ENCODE measurements around the gene TRMT1L.

The TRMT1L gene

DNA sequence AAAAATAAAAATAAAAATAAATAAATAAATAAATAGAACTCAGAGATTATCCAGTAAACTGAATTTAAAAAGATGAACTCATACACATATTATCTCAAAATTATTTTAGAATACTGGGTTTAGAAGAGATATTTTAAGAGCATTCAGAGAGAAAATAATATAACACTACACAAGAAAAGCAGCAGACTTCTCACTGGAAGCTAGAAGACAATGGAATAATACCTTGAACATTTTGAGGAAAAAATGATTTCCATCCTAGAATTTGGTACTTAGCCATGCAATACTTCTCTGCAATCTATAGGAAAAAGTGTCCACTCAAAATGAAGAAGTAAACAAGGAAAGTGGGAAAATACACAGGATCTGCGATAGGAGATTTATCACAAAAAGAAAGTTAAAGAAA is 24.2 kb downstream of the TRMT1L start:
- H3K4me3 ChIP-seq (ENCODE audit: low read depth in 1 of 5, low read length in 5 of 5): no peak overlapping the region
- H3K9ac ChIP-seq (ENCODE audit: low read length in 5 of 5): no peak overlapping the region
- H3K9me3 ChIP-seq (ENCODE audit: control insufficient read depth in 5 of 5, low read length in 5 of 5): peaks cover 0 to 3% (median 0%) of the 10 kb centered on the region in 5 donors
- no peaks in the 10 kb centered on the region for H3K4me1 ChIP-seq (ENCODE audit: control insufficient read depth in 5 of 5, insufficient read depth in 5 of 5, low read length in 5 of 5)
- peaks cover 28 to 58% (median 53%) of the 10 kb centered on the region in 5 donors for H3K36me3 ChIP-seq (ENCODE audit: control insufficient read depth in 5 of 5, insufficient read depth in 5 of 5, low read length in 5 of 5)
- H3K27me3 ChIP-seq (ENCODE audit: control insufficient read depth in 5 of 5, insufficient read depth in 4 of 5, low read length in 5 of 5): no peaks in the 10 kb centered on the region
- no peak overlapping the region for H3K27ac ChIP-seq (ENCODE audit: low read depth, low read length)

DNA sequence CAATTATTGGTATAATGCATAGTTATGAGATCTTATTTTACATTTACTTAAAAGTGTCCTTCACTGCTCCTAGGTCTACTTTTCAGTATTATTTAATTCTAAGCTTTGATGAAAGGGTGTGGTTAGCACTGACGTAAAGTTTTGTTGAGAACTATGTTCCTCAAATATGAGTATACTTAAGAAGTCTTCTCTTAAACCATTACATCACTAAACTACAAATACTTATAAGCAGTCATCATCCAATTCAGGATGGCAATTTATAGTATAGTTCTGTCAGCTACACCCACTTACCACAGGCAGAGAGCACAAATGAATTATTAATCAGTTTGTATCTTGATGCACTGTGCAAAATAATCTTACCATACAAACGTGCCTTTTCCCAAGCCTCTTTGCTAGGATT is 27.0 kb downstream of the TRMT1L start:
- Histone ChIP-seq H3K9me3 (ENCODE audit: control insufficient read depth in 5 of 5, low read length in 5 of 5) (peaks cover 0 to 3% (median 0%) of the 10 kb centered on the region in 5 donors), H3K9ac (ENCODE audit: low read length in 5 of 5) (no peak overlapping the region), H3K4me3 (ENCODE audit: low read depth in 1 of 5, low read length in 5 of 5) (no peak overlapping the region), H3K36me3 (ENCODE audit: control insufficient read depth in 5 of 5, insufficient read depth in 5 of 5, low read length in 5 of 5) (peaks cover 37 to 68% (median 51%) of the 10 kb centered on the region in 5 donors), H3K27me3 (ENCODE audit: control insufficient read depth in 5 of 5, insufficient read depth in 4 of 5, low read length in 5 of 5) (no peaks in the 10 kb centered on the region), H3K27ac (ENCODE audit: low read depth, low read length) (no peak overlapping the region), H3K4me1 (ENCODE audit: control insufficient read depth in 5 of 5, insufficient read depth in 5 of 5, low read length in 5 of 5) (no peaks in the 10 kb centered on the region)

DNA sequence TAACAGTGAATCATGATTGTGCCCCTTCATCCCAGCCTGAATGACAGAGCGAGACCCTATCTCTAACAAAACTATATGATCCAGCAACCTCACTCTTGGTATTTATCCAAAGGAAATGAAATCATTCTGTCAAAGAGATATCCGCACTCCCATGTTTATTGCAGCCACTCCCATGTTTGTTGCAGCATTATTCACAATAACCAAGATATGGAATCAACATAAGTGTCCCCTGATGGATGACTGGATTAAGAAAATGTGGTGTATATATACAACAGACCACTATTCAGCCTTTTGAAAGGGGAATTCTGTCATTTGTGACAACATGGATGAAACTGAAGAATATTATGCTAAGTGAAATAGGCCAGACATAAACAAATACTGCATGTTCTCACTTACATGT is 44.4 kb downstream of the TRMT1L start:
- H3K36me3 ChIP-seq (ENCODE audit: control insufficient read depth in 5 of 5, insufficient read depth in 5 of 5, low read length in 5 of 5): peaks cover 0 to 6% (median 2%) of the 10 kb centered on the region in 5 donors
- H3K4me1 ChIP-seq (ENCODE audit: control insufficient read depth in 5 of 5, insufficient read depth in 5 of 5, low read length in 5 of 5): no peaks in the 10 kb centered on the region
- H3K27me3 ChIP-seq (ENCODE audit: control insufficient read depth in 5 of 5, insufficient read depth in 4 of 5, low read length in 5 of 5): no peaks in the 10 kb centered on the region
- H3K9ac ChIP-seq (ENCODE audit: low read length in 5 of 5): no peak overlapping the region
- H3K4me3 ChIP-seq (ENCODE audit: low read depth in 1 of 5, low read length in 5 of 5): no peak overlapping the region
- H3K9me3 ChIP-seq (ENCODE audit: control insufficient read depth in 5 of 5, low read length in 5 of 5): peaks cover 8 to 28% (median 18%) of the 10 kb centered on the region in 5 donors
- no peak overlapping the region for H3K27ac ChIP-seq (ENCODE audit: low read depth, low read length)

DNA sequence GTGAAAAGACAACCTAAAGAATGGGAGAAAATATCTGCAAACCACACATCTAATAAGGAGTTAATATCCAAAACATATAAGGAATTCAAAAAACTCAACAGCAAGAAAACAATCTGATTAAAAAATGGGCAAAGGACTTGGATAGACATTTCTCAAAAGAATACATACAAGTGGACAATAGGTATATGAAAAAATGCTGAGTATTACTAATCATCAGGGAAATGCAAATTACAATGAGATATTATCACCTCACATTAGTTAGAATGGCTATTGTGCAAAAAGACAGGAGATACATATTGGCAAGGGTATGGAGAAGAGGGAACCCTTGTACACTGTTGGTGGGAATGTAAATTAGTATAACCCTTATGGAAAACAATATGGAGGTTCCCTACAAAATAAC is 44.9 kb downstream of the TRMT1L start:
- Histone ChIP-seq H3K9me3 (ENCODE audit: control insufficient read depth in 5 of 5, low read length in 5 of 5) (peaks cover 8 to 28% (median 18%) of the 10 kb centered on the region in 5 donors), H3K4me3 (ENCODE audit: low read depth in 1 of 5, low read length in 5 of 5) (no peak overlapping the region), H3K4me1 (ENCODE audit: control insufficient read depth in 5 of 5, insufficient read depth in 5 of 5, low read length in 5 of 5) (no peaks in the 10 kb centered on the region), H3K9ac (ENCODE audit: low read length in 5 of 5) (no peak overlapping the region), H3K27me3 (ENCODE audit: control insufficient read depth in 5 of 5, insufficient read depth in 4 of 5, low read length in 5 of 5) (no peaks in the 10 kb centered on the region), H3K27ac (ENCODE audit: low read depth, low read length) (no peak overlapping the region), H3K36me3 (ENCODE audit: control insufficient read depth in 5 of 5, insufficient read depth in 5 of 5, low read length in 5 of 5) (peaks cover 0 to 3% (median 0%) of the 10 kb centered on the region in 5 donors)

DNA sequence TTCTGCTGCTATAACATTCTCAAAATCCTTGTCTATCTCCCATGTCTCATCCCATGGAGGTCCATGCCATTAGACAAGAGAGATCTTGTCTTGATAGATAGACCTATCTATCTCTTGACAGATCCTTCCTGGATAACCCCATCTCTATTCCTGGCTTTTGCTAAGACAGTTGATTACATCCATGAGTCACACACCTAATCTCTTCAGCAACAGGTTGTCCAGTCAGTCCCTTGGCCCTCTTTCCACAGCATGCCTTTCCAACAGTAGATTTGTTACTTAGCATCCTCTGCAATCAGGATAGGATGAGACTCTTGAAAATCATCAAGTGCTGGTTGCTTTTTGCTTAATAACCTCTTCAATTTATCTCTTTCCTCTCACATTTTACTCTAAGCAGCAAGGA is 46.6 kb downstream of the TRMT1L start:
- Histone ChIP-seq H3K4me3 (ENCODE audit: low read depth in 1 of 5, low read length in 5 of 5) (no peak overlapping the region), H3K9me3 (ENCODE audit: control insufficient read depth in 5 of 5, low read length in 5 of 5) (peaks cover 8 to 28% (median 18%) of the 10 kb centered on the region in 5 donors), H3K27me3 (ENCODE audit: control insufficient read depth in 5 of 5, insufficient read depth in 4 of 5, low read length in 5 of 5) (no peaks in the 10 kb centered on the region), H3K4me1 (ENCODE audit: control insufficient read depth in 5 of 5, insufficient read depth in 5 of 5, low read length in 5 of 5) (no peaks in the 10 kb centered on the region), H3K9ac (ENCODE audit: low read length in 5 of 5) (no peak overlapping the region), H3K36me3 (ENCODE audit: control insufficient read depth in 5 of 5, insufficient read depth in 5 of 5, low read length in 5 of 5) (no peaks in the 10 kb centered on the region), H3K27ac (ENCODE audit: low read depth, low read length) (no peak overlapping the region)

DNA sequence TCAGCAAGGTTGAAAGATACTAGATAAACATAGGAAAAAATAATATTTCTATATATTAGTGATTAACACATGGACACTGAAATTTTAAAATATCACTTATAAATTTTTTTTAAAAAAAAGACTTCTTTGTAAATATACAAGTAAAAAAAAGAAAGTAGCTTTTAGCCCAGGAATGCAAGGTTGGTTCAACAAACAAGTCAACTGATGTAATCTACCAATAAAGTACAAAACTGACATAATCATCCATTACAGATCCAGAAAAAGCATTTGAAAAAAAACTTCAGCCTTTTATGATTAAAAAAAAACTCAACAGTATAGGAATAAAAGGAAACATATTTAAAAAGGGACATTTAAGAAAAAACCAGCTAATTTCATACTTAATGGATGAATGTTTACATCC is 48.4 kb downstream of the TRMT1L start:
- no peak overlapping the region for H3K9ac ChIP-seq (ENCODE audit: low read length in 5 of 5)
- H3K36me3 ChIP-seq (ENCODE audit: control insufficient read depth in 5 of 5, insufficient read depth in 5 of 5, low read length in 5 of 5): peaks cover 0 to 7% (median 3%) of the 10 kb centered on the region in 5 donors
- no peak overlapping the region for H3K27ac ChIP-seq (ENCODE audit: low read depth, low read length)
- H3K9me3 ChIP-seq (ENCODE audit: control insufficient read depth in 5 of 5, low read length in 5 of 5): peaks cover 8 to 28% (median 18%) of the 10 kb centered on the region in 5 donors
- no peaks in the 10 kb centered on the region for H3K27me3 ChIP-seq (ENCODE audit: control insufficient read depth in 5 of 5, insufficient read depth in 4 of 5, low read length in 5 of 5)
- H3K4me1 ChIP-seq (ENCODE audit: control insufficient read depth in 5 of 5, insufficient read depth in 5 of 5, low read length in 5 of 5): no peaks in the 10 kb centered on the region
- H3K4me3 ChIP-seq (ENCODE audit: low read depth in 1 of 5, low read length in 5 of 5): no peak overlapping the region

DNA sequence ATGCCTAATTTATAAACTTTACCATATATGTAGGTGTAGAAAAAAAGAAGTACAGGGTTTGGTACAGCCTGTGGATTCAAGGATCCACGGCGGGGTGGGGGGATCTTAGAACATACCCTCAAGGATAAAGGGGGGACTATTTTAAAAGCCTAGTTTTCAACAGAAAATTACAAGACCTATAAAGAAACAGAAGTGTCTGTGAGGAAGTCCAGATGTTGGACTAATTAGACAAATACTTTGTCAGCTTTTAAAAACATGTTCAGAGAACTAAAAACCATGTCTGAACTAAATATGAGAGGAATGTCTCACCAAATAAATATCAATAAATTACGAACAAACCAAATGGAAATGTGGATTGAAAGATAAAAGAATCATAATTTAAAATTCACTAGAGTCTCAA is 51.6 kb downstream of the TRMT1L start:
- Histone ChIP-seq H3K4me1 (ENCODE audit: control insufficient read depth in 5 of 5, insufficient read depth in 5 of 5, low read length in 5 of 5) (no peaks in the 10 kb centered on the region), H3K4me3 (ENCODE audit: low read depth in 1 of 5, low read length in 5 of 5) (no peak overlapping the region), H3K9me3 (ENCODE audit: control insufficient read depth in 5 of 5, low read length in 5 of 5) (peaks cover 8 to 24% (median 15%) of the 10 kb centered on the region in 5 donors), H3K9ac (ENCODE audit: low read length in 5 of 5) (no peak overlapping the region), H3K36me3 (ENCODE audit: control insufficient read depth in 5 of 5, insufficient read depth in 5 of 5, low read length in 5 of 5) (peaks cover 0 to 11% (median 9%) of the 10 kb centered on the region in 5 donors), H3K27ac (ENCODE audit: low read depth, low read length) (no peak overlapping the region), H3K27me3 (ENCODE audit: control insufficient read depth in 5 of 5, insufficient read depth in 4 of 5, low read length in 5 of 5) (no peaks in the 10 kb centered on the region)

DNA sequence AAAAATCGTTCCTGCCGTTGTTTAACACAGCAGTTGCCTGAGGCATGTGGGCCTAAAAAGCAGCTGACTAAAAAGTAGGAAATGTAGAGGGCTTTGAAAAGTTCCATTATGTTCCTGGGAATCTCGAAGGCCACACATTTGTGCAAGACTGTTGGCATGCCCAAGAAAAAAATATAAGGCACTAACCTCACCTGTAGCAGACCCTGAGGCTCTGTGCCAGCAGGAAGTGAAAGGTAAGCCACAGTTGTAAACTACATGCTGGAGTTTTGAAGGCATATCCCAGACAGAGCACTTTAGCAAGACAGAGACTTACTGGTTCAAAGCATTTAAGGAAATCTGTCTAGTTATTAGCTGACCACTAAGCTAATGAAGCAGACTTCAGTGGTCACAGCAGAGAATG is 52.7 kb downstream of the TRMT1L start:
- H3K27me3 ChIP-seq (ENCODE audit: control insufficient read depth in 5 of 5, insufficient read depth in 4 of 5, low read length in 5 of 5): no peaks in the 10 kb centered on the region
- peaks cover 4 to 15% (median 12%) of the 10 kb centered on the region in 5 donors for H3K9me3 ChIP-seq (ENCODE audit: control insufficient read depth in 5 of 5, low read length in 5 of 5)
- peaks cover 0 to 20% (median 13%) of the 10 kb centered on the region in 5 donors for H3K36me3 ChIP-seq (ENCODE audit: control insufficient read depth in 5 of 5, insufficient read depth in 5 of 5, low read length in 5 of 5)
- H3K4me1 ChIP-seq (ENCODE audit: control insufficient read depth in 5 of 5, insufficient read depth in 5 of 5, low read length in 5 of 5): no peaks in the 10 kb centered on the region
- H3K27ac ChIP-seq (ENCODE audit: low read depth, low read length): no peak overlapping the region
- H3K4me3 ChIP-seq (ENCODE audit: low read depth in 1 of 5, low read length in 5 of 5): no peak overlapping the region
- H3K9ac ChIP-seq (ENCODE audit: low read length in 5 of 5): no peak overlapping the region

DNA sequence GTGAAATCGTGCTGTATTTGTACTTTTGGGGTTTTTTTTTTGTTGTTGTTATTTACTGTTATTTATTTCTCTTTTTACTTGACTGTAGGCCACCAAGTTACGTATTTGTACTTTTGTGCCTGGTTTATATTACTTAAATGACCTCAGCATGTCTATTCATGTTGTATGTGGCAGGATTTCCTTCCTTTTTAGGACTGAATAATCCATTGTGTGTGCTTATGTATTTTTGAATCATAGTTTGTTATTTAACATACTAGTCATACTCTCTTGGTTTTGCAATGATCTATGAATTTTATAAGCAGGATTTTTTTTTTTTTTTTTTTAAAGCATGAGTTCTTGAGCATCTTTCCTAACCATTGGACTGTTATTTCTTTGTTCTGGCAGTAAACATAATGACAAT is 60.2 kb downstream of the TRMT1L start:
- peaks cover 0 to 7% (median 0%) of the 10 kb centered on the region in 5 donors for H3K4me1 ChIP-seq (ENCODE audit: control insufficient read depth in 5 of 5, insufficient read depth in 5 of 5, low read length in 5 of 5)
- no peaks in the 10 kb centered on the region for H3K9me3 ChIP-seq (ENCODE audit: control insufficient read depth in 5 of 5, low read length in 5 of 5)
- no peak overlapping the region for H3K9ac ChIP-seq (ENCODE audit: low read length in 5 of 5)
- H3K27ac ChIP-seq (ENCODE audit: low read depth, low read length): no peak overlapping the region
- H3K4me3 ChIP-seq (ENCODE audit: low read depth in 1 of 5, low read length in 5 of 5): no peak overlapping the region
- H3K36me3 ChIP-seq (ENCODE audit: control insufficient read depth in 5 of 5, insufficient read depth in 5 of 5, low read length in 5 of 5): peaks cover 10 to 44% (median 32%) of the 10 kb centered on the region in 5 donors
- no peaks in the 10 kb centered on the region for H3K27me3 ChIP-seq (ENCODE audit: control insufficient read depth in 5 of 5, insufficient read depth in 4 of 5, low read length in 5 of 5)

DNA sequence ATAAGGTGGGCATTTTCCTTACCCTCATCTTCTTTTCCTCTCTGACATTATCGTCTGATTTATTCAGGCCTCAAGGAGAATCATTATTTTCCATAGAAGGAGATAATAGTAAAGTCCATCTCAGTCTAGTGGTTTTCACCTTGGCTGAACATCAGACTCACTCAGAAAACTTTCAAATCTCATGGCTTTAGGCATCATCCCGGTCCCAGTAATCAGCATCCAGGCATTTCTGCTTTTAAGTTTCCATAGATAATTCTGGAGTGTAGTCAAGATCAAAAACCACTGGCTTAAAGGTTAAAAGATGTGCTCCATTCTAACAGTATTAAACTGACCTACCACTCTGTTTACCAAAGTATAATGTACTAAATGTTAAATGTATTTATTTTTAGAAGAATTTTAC is 62.0 kb downstream of the TRMT1L start:
- no peak overlapping the region for H3K27ac ChIP-seq (ENCODE audit: low read depth, low read length)
- peaks cover 10 to 51% (median 24%) of the 10 kb centered on the region in 5 donors for H3K36me3 ChIP-seq (ENCODE audit: control insufficient read depth in 5 of 5, insufficient read depth in 5 of 5, low read length in 5 of 5)
- no peak overlapping the region for H3K9ac ChIP-seq (ENCODE audit: low read length in 5 of 5)
- peaks cover 0 to 7% (median 0%) of the 10 kb centered on the region in 5 donors for H3K4me1 ChIP-seq (ENCODE audit: control insufficient read depth in 5 of 5, insufficient read depth in 5 of 5, low read length in 5 of 5)
- no peak overlapping the region for H3K4me3 ChIP-seq (ENCODE audit: low read depth in 1 of 5, low read length in 5 of 5)
- H3K27me3 ChIP-seq (ENCODE audit: control insufficient read depth in 5 of 5, insufficient read depth in 4 of 5, low read length in 5 of 5): no peaks in the 10 kb centered on the region
- H3K9me3 ChIP-seq (ENCODE audit: control insufficient read depth in 5 of 5, low read length in 5 of 5): no peaks in the 10 kb centered on the region

DNA sequence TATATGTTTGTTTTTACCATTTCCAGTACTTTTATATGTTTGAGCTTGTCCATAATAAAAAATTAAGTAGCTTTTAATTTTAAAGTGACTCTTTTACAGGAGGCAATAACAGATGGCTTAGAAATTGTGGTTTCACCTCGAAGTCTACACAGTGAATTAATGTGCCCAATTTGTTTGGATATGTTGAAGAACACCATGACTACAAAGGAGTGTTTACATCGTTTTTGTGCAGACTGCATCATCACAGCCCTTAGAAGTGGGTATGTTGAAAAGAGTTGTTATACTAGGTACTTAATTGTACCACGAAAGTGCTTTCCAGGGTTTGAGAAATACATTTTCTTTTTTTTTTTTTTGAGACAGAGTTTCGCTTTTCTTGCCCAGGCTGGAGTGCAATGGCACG is 65.3 kb downstream of the TRMT1L start:
- Histone ChIP-seq H3K27me3 (ENCODE audit: control insufficient read depth in 5 of 5, insufficient read depth in 4 of 5, low read length in 5 of 5) (no peaks in the 10 kb centered on the region), H3K27ac (ENCODE audit: low read depth, low read length) (no peak overlapping the region), H3K4me1 (ENCODE audit: control insufficient read depth in 5 of 5, insufficient read depth in 5 of 5, low read length in 5 of 5) (no peaks in the 10 kb centered on the region), H3K36me3 (ENCODE audit: control insufficient read depth in 5 of 5, insufficient read depth in 5 of 5, low read length in 5 of 5) (peaks cover 14 to 50% (median 24%) of the 10 kb centered on the region in 5 donors), H3K9ac (ENCODE audit: low read length in 5 of 5) (no peak overlapping the region), H3K9me3 (ENCODE audit: control insufficient read depth in 5 of 5, low read length in 5 of 5) (no peaks in the 10 kb centered on the region), H3K4me3 (ENCODE audit: low read depth in 1 of 5, low read length in 5 of 5) (no peak overlapping the region)

Data from subcutaneous abdominal adipose tissue (tissue), 5 donors.